Tongue (tissue), 2 donors: ENCODE measurements around the gene PAIP2. TPM values are rescaled to one million over a fixed set of nuclear protein-coding genes. Genes with fewer than 3 reads are reported as not detected.
"Not testable (repeated sequence)": the region's sequence is repeated elsewhere in the genome, so short reads cannot be mapped to it uniquely, and the experiment has no call there.

Experiments
- DNase-seq: peaks from one replicate; pipeline ENCODE4 v3.0.0-alpha.2; 2015
- total RNA-seq: library from RNA; depleted of rRNA; stranded (reverse); fragments of >200 nt; gene quantifications from one replicate; pipeline ENCODE4 v1.2.3, GENCODE V29; 2014

PAIP2 gene
- total RNA-seq, 1 donor from 2014 or later = 117 TPM

DNA sequence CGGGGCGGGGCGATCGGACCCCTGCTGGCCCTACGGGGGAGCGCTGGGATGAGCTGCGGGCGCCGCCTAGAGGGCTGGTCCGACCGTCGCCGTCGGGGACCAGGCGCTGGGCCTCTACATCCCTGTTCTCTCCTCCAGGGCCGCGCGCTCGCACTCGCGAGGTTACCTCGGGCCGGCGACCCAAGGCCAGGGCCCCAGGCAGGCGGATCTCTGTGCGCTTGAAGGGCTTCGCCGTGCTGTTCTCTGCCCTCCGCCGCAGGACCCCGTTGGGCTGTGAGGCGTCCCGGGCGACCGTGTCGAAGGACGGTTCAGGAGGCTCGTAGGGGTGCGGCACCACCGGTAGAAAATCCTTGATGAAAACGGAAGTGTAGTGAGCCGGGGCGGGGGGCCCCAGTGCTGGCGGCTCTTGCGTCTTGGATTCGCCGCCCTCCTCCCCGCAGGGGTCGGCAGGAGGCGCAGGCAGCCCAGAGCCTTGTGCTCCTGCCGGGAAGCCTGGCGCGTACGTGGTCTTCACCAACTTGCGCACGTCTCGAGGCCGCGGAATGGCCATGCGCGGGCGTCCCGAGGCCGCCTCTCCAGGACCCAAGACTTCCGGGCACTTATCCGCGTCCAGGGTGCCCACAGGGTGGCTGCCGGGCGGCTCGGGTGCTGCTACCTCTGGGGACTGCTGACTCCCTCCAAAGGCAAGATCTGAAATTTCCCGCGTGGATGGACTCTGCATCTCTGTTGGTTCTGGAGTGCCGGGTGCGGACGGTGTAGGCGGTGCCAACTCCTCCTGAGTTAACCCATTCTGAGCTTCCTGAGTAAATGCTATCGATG is 51.2 kb downstream of the PAIP2 start:
- peak; percentile 64 for DNase-seq

DNA sequence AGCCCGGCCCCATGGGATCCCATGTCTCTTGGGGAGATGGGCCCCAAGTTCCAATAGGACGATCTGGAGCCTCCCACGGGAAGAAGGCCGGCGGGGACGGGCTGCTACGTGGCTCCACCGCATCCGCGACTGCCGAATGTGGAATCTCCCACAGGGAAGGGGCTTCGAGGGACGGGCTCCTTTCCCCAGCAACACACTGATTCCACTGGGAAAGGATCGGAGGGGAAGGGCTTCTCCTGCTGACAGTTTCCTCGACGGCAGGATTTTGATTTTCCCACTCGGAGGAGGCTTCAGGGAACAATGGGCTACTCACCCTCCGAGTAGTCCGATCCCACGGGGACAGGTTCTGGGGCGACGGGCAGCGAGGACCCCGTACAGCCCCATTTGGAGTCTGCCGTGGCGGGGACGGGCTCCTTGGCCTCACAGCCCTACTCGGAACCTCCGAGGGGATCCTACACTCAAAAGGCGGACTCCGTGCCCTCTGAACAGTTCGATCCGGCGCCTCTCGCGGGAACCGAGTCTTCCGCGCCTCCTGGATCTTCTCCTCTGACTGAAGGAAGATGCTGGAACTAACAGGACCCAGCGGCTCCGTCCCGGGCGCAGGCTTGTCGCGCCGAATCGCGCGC is 52.0 kb downstream of the PAIP2 start:
- DNase-seq = peak; percentile 26

DNA sequence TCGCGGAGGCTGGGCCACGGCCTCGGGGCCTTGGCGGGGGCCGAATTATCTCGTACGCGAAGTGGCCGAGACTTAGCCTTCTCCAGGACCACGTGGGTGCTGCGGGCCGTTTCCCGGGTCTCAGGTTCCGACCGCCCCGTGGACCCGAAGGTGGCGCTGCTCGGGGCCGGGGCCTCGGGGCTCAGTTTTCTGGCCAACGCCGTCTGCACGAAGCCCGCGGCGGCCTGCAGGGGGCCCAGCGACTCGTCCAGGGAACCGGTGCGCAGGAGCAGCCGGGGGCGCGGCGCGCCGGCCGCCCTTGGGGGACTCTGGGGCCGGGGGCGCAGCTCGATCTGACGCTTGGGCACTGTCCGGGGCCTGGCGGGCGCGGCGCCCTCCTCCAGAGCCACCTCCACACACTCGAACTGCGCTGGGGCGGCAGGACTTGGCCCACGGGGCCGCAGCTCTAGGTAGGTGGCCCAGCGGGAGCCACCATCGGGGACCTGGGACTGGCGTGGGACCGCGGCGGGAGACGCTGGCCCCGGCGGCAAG is 52.5 kb downstream of the PAIP2 start:
- peak; percentile 70 for DNase-seq

DNA sequence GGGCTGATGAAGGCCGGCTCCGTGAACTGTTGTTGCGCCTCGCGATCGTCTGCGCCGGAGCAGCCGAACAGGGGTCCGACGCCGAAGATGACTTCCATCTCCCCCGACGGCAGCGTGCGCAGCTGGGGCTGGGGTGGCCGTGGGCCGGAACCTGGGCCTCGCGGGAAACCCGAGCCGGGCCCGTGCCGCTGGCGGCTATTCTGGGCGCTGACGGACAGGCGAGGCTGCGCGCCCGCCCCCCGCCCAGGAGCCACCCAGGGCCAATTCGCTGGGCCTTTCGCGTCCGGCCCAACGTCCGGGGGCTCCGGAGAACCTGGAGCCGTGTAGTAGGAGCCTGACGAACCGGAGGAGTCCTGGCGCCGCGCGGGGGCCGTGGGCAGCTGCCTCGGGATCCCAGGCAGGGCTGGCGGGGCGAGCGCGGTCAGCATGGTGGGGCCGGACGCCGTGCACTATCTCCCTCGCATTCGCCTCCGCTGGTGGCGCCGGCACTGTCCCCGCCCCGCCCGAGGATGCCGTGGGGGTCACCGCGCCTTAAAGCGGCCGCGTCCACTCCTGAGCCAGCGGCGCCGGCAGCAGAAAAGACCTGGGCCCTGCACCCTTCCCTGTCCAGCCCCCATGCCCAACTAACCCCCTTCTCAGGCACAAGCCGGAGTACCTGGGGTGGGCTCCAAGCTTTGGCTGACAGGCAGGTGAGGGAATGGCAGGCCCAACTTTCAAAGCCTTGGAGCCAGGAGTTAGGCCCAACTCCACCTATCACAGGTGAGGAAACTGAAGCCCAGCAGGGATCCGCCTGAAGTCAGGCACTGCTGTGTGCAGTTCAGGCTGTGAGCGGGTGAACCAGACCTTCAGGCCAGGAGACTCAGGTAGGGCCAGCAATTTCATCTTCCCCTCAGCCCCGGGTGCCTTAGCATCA is 53.3 kb downstream of the PAIP2 start, which contains the start of gene PROB1:
Gene PROB1 (minus strand): TSS at position 451 of the 913 bp plus-strand sequence. CDS start 23 bp downstream, at position 428.
- peak; percentile 74 for DNase-seq

DNA sequence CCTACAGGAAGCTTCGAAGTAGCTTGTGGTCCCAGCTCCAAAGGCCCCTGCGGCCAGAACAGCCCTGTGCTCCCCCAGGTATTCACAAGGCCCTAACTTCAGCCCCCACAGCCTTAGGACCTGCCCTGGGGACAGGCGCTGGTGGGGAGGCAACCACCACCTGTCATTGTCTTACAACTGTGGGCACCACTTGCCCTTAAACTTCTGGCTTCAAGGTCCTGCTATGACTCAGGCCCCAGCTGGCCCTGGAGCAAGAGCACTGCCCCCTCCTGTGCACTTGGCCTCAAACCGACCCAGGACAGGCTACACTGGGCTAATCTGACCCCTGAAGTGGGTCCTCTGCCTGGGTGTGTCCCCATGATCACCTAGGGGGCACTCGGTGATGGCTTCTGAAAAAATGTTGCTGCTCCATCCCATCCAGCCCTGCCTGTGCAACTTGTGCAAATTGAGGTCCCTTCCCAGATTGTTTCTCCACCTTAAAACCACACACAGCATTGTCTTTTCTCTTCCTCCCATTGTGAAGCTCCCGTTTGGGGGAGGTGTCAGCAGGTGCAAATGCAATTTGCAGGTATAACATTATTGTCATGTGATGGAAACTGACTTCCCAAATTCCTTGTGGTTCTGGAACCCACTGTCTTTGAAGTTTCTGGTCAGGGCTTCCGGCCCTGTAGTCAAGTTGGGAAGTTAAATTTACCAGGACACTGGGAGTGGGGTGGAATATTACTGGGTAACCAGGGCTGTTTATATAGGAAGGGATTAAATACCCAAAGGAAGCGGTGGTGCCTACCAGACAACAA is 54.4 kb downstream of the PAIP2 start:
- peak; percentile 63 for DNase-seq

DNA sequence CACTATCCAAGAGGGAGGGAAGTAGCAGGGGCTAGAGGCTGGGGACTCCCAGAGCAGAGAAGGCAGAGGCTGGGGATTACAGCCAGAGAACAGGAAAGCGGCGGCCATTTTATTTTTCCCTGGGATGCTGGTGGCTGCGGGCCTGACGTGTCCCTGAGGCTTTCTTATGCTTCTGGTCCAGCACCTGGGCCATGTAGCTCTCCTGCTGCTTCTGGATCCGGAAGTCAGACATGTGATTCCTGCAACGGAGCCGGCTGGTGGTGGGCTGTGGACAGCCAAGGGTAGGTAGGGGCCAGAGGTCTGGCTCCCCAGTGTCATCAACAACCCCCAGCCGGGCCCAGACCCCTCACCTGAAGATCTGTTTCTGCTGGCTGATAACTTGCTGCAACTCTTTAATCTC is 55.0 kb downstream of the PAIP2 start:
- no peak for DNase-seq

DNA sequence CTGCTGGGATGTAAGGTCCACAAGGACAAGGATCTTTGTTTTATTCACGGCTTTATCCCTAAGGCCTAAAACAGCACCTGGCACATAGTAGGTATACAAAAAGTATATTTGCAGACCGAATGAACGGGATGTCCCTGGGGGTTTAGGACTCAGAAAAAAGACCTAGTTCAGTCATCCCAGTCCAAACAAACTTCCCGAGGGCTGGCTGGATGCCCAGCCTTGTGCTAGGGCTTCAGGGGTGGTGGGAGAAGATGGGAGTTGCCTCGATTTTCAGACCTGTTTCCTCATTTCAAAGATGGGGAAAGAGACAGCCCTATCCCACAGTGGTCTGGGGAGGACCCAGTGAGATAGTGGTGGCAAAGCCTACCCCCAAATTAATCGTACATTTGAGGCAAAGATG is 56.3 kb downstream of the PAIP2 start:
- DNase-seq = no peak

DNA sequence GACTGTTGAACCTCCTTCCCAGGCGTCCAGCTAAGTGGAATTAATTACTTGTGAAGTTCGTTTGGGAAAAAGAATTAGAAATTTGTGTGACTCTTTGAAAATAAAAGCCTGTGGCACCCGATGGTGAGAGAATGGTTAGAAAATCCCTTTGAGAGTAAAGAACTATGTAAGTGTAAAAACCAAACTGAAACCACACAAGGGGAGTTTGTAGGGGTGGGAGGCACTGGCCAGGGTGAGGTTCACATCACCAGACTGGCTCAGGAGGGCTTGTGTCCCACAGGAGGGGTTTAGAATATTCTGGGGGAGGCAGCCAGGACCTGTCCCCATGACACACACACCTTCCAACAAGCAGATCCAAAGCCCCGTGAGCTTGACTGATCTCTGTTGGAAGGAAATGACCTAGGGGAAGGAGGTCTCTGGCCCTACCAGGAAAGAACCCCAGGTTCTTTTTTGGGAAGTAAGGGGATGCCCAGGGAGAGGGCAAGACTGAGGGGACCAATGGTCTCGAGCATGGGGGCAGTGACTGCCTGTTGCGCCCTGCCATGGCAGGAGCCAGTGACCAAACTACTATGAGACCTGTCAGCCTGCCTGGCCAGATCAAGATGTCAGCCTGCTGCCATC is 58.0 kb downstream of the PAIP2 start:
- no peak for DNase-seq

DNA sequence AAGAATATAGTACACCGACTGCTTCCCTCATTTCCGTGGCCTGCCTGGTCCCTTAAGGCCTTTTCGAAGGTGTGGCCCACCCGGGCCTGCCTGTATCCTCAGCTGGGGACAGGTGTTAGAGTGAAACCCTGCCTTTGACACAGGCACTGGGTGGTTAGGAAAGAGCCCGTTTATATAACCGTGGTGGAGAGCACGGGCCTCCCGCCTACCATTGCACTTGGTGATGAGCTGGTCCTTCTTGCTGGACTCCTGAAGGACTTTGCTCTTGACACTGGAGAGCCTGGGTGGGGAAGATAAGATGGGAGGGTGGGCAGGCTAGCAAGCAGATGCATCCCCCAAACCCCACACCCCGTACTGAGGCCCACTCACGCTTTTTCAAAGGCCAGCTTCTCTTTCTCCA is 59.9 kb downstream of the PAIP2 start:
- DNase-seq = no peak

DNA sequence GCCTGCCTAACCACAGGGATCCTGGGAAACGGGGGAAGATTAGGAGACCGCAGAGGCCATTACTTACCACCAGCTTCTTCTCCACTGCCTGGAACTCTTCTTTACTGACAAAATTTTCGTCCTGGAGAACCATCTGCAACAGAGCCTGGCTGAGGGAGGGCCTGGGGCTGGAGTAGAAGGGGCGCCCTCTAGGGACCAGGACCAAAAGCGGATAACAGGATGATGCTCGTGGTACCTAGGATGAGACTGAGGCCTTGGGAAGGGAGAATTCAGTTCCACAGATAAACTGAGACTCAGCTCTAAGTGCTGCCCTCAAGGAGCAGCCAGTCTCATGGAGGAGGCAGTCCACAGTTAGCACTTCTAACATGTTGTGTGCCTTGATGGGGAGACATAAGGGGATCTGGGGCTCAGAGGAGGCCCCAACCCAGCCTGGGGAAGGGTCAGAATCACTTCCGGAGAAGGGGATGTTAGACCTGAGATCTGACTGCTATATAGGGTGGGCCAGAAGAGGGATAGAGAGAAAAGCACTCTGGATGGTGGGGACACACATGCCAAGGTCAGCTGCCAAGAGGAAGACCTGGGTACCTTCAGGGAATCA is 61.0 kb downstream of the PAIP2 start:
- no peak for DNase-seq

DNA sequence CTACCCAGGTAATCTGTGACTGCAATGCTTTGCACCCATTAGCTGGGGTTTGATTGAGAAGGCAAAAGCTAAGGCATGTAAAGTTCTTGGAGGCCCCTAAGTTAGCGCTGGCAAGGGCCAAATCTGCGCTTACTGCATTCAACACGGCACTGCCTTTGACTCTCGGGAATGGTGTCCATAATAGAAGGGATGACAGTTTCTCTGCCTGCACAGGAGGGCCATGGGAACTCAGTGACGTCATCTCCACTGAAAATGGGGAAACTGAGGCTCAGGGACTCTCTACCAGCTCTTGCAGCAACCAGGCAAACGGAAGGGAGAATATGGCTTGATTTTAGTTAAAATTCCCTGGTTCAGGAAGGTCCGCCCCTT is 61.7 kb downstream of the PAIP2 start:
- no peak for DNase-seq

DNA sequence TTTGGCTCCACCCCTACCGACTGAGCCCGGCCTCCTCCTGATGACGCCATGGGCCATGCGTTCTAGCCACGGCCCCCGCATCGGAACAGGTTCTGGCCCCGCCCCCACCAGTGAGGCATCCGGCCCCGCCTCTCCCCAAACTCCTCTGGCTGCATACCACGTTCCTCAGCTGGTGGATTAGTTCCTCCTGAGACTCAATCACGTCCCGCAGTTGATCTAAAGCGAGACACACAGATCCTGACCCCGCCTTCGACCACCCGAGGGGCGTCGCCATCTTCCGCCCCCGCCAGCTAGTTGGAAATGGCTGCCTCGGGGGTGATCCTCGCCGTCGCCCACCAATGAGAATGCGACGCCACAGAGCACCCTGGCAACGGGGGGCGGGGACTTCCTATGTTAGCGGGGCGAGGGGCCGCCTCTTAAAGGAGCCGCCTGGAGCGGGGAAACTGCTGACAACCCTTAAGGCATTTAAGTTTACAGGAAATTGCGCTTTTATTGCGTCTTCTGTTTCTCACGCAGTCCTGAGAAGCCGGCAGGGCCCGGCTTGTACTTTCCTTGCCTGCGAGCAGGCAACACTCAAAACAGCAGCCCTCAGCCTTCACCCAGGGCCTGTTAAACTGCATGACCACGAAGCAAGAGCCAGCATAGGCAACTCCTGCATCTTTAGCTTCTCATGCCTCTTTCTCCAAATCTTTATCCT is 62.3 kb downstream of the PAIP2 start, which contains the start of gene SPATA24:
Gene SPATA24 (minus strand): TSS at position 303 of the 697 bp plus-strand sequence. CDS start 29 bp downstream, at position 274.
- peak; percentile 99 for DNase-seq

DNA sequence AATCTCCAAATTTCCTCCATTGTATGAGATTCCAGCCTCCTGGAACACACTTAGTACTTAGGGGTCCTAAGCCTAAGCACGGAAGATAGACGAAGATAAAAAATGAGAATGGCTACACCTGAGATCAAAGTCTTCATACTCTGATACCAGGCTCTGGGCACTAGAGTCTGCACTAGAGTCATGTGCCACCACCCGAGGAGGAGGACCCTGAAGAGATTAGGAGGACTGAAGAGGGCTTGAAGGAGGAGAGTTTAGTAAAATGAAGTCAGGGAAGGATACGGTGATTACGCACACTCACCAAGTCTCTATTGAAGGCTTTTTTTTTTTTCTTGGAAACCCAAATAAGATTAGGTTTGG is 62.8 kb downstream of the PAIP2 start:
- DNase-seq = no peak

DNA sequence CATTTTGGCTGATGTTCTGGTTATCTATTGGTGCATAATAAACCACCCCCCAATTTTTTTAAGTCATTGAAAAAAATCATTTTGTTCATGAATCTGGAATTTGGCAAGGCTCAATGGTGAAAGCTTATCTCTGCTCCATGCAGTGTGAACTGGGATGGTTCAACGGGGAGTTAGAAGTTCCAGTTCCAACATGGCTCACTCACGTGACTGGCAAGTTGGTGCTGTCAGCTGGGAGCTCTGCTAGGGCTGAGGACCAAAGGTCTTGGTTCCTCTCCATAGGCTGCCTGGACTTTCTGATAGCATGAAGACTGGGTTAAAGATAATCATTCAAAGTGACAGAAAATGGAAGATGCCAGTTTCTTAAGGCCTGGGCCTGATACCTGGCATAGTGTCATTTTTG is 65.3 kb downstream of the PAIP2 start:
- DNase-seq = no peak

DNA sequence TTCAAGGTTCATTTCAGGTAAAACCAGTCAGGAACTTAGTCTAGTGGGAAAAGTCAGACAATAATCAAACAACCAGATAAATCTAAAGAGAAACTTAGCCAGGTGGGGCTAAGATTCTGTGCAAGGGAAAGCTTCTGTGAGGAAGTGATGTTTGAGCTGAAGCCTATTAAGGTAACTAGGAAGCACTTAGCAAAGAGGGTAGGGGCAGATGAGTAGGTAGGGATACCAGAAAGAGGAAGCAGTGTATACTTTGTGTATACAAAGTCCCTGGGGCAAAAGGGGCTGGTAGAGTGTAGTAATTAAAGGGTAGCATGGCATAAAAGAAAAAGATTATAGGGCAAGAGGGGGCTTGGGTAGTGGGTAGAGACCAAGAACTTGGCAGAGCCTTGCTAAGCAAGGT is 65.9 kb downstream of the PAIP2 start:
- DNase-seq = no peak

DNA sequence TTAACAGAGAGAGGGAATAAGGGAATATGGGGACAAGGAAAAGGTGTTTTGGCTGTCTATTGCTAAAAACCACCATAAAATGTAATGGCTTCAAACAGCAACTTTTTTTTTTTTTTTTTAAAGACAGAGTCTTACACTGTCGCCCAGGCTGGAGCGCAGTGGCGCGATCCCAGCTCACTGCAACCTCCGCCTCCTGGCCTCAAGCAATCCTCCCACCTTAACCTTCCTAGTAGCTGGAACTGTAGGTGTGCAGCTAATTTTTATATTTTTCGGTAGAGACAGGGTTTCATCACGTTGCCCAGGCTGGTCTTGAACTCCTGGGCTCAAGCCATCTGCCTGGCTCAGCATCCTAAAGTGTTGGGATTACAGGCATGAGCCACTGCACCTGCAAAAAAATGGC is 66.5 kb downstream of the PAIP2 start:
- DNase-seq = no peak

DNA sequence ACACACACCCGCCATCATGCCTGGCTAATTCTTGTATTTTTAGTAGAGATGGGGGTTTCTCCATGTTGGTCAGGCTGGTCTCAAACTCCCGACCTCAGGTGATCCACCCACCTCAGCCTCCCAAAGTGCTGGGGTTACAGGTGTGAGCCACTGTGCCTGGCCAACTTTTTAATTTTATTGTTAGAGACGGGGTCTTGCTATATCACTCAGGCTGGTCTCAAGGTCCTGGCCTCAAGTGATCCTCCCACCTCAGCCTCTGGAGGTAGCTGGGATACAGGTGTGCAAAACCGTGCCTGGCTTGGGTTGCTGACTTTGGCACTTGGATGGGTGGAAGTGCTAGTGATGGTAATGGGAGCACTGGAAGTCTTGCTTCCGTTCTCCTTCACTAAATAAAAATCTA is 67.5 kb downstream of the PAIP2 start:
- not testable (repeated sequence) for DNase-seq

DNA sequence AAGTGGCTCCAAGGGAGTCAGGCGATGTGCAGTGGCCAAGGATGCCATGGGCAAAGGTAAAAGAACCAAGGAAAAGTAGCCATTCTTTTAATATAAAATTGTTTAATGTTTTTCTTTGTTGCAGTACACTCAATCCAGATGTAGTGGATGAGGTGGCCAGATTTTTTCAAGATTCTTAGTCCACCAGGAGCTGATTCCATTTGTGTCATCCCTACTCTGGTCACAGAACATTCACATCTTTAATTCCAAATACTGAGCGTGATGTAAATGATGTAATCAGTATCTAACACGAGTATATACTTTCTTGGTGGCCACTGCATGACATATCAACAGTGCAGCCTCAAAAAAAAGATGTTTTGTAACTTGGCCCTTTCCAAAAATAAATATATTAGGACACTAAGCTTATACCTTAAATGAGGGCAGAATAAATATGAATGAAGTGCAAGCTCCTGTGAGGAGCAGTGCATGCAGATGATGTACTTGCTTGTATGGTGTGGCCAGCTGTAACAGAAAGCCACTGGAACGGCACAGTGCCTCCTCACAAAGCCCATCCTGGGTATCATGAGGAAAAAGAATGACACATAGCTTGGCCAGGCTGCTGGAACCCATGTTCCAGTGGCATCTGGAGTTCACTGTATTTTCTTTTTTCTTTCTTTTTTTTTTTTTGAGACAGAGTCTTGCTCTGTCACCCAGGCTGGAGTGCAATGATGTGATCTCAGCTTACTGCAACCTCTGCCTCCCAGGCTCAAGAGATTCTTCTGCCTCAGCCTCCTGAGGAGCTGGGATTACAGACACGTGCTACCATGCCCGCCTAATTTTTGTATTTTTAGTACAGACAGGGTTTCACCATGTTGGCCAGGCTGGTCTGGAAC is 68.7 kb downstream of the PAIP2 start:
- no peak for DNase-seq
